ENCODE measurements around the gene SHISA4.
A peak's percentile ranks its signal among the peaks of the same experiment; 100 is the strongest.

DNA sequence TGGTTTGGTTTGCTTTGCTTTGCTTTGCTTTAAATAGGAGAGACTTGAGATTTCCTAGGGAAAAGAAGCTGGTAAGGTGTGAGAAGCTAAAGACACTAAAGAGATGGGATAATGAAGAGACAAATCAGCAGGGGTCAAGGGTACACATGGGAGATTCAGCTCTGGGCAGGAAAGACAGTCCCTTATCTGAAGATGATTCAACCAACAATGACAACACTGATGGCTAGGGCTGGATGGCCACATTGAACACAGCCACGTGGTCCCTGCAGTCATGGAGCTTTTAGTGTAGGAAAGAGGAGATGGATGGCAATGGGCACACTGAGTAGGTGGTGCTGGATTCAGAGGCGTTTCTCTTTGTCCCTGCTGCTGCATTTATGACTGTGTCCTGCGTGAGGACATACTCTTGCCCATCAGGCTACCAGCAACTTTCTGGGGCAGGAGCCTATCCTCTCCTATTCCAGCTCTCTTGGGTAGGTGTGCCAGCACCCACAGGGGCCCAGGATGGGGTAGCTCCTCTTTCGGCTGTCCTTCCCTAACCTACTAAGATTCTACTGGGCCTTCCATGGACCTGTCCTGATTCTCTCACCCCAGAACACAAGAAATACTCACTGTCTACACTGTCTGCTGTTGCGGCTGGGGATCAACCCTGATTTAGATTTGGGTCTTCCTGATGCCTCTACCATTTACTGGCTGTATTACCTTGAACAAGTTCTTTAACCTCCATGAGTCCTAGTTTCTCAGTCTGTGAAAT is 1.4 kb upstream of the SHISA4 start:
- TF ChIP-seq, protein P1, sequence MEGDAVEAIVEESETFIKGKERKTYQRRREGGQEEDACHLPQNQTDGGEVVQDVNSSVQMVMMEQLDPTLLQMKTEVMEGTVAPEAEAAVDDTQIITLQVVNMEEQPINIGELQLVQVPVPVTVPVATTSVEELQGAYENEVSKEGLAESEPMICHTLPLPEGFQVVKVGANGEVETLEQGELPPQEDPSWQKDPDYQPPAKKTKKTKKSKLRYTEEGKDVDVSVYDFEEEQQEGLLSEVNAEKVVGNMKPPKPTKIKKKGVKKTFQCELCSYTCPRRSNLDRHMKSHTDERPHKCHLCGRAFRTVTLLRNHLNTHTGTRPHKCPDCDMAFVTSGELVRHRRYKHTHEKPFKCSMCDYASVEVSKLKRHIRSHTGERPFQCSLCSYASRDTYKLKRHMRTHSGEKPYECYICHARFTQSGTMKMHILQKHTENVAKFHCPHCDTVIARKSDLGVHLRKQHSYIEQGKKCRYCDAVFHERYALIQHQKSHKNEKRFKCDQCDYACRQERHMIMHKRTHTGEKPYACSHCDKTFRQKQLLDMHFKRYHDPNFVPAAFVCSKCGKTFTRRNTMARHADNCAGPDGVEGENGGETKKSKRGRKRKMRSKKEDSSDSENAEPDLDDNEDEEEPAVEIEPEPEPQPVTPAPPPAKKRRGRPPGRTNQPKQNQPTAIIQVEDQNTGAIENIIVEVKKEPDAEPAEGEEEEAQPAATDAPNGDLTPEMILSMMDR (IDR thresholded peaks at IDR 0.05), result no peak
- TF ChIP-seq EP300 (IDR thresholded peaks at IDR 0.05) (no peak), POLR2AphosphoS5 (IDR thresholded peaks at IDR 0.05) (peak; percentile 0), POLR2A (IDR thresholded peaks at IDR 0.05) (no peak)

Measured in gastroesophageal sphincter (tissue), 3 donors.